ENCODE results near the gene CMYA5. TPM values are rescaled to one million over a fixed set of nuclear protein-coding genes. Genes with fewer than 3 reads are reported as not detected.

CMYA5 gene
- total and polyA plus RNA-seq, 2 of the 4 experiments (the other 2 are of a cell fraction), result 0.39 to 0.90 TPM

GRCh38 chr5:79759848-79760247, 70.2 kb downstream of the CMYA5 start:
- ChIA-PET POLR2A (ENCODE audit: unreplicated experiment) (no interaction called here), CTCF (no interaction called here)
- WGBS, 2 experiments (ENCODE audit: extremely low coverage in 2 of 2, insufficient read length in 1 of 2), result no CpG with 5 or more reads among the region's 1 CpG
- Histone ChIP-seq H3K27me3 (ENCODE audit: control insufficient read depth, insufficient read depth, low read length) (no peaks in the 10 kb centered on the region; the same call in 1 of the 2 replicates), H2BK5ac (ENCODE audit: low read depth, low read length, poor library complexity, severe bottlenecking) (no peak overlapping the region), H3K9me1 (ENCODE audit: insufficient read depth, low read length) (no peaks in the 10 kb centered on the region; the same call in 1 of the 2 replicates), H2AK9ac (replicated peaks; ENCODE audit: low read depth, low read length, poor library complexity) (no peak overlapping the region), H3K36me3 (ENCODE audit: control insufficient read depth, insufficient read depth, low read length) (no peaks in the 10 kb centered on the region), H2AK5ac (ENCODE audit: low read depth, low read length) (no peak overlapping the region), H3K4me3 (ENCODE audit: insufficient read depth, low read depth, low read length) (no peak overlapping the region), H3K79me1 (ENCODE audit: low read depth in 1 of 2, low read length in 2 of 2) (no peaks in the 10 kb centered on the region), H4K5ac (ENCODE audit: low read depth, low read length) (no peak overlapping the region), H3K9ac (ENCODE audit: low read depth, low read length) (no peak overlapping the region), H3K56ac (ENCODE audit: extremely low read depth, insufficient read depth, low read length) (no peak overlapping the region), H4K91ac (ENCODE audit: insufficient read depth, low read depth, low read length) (no peak overlapping the region), H3K4ac (ENCODE audit: low read depth, low read length) (no peak overlapping the region), H3K14ac (replicated peaks; ENCODE audit: low read depth, low read length) (no peak overlapping the region), H2BK15ac (ENCODE audit: low read depth, low read length) (no peak overlapping the region), H4K8ac (ENCODE audit: low read depth in 2 of 2, low read length in 2 of 2) (no peak overlapping the region), H3K23ac (ENCODE audit: low read depth, low read length) (no peak overlapping the region), H2BK20ac (ENCODE audit: low read depth, low read length) (no peak overlapping the region), H3K9me3 (ENCODE audit: control insufficient read depth, insufficient read depth, low read length) (no peaks in the 10 kb centered on the region), H3K4me2 (ENCODE audit: low read depth, low read length) (no peak overlapping the region), H2AFZ (replicated peaks; ENCODE audit: low read length, poor library complexity) (no peak overlapping the region), H2BK120ac (ENCODE audit: low read depth, low read length) (no peak overlapping the region), H3K27ac (ENCODE audit: insufficient read depth, low read length) (no peak overlapping the region), H3K4me1 (ENCODE audit: control insufficient read depth, insufficient read depth, low read length) (no peaks in the 10 kb centered on the region), H4K20me1 (ENCODE audit: insufficient read depth, low read length) (no peaks in the 10 kb centered on the region), H3K18ac (ENCODE audit: low read depth, low read length) (no peak overlapping the region)
- dilution Hi-C loops (cut with HindIII; ENCODE audit: low sequenced_read_pairs, unreplicated experiment), result no loop called here
- no peak for DNase-seq
- no peak for TF ChIP-seq MXI1 (IDR thresholded peaks at IDR 0.05; ENCODE audit: borderline replicate concordance, low read depth, low read length)
- TF ChIP-seq USF2 (IDR thresholded peaks at IDR 0.05; ENCODE audit: low read depth, low read length), result no peak
- TF ChIP-seq SMC3 (IDR thresholded peaks at IDR 0.05; ENCODE audit: low read depth, low read length), result no peak
- no peak for TF ChIP-seq BHLHE40 (IDR thresholded peaks at IDR 0.05; ENCODE audit: low read depth, low read length)
- no peak for TF ChIP-seq RCOR1 (IDR thresholded peaks at IDR 0.05; ENCODE audit: insufficient replicate concordance, low read length)
- TF ChIP-seq MAFK (IDR thresholded peaks at IDR 0.05; ENCODE audit: low read depth, low read length), result no peak
- no peak for TF ChIP-seq MAZ (IDR thresholded peaks at IDR 0.05; ENCODE audit: borderline replicate concordance, low read depth, low read length)
- TF ChIP-seq CHD1 (IDR thresholded peaks at IDR 0.05; ENCODE audit: low read depth, low read length), result no peak
- no peak for TF ChIP-seq RAD21 (IDR thresholded peaks at IDR 0.05; ENCODE audit: low read length)
- no peak for TF ChIP-seq NFE2L2 (IDR thresholded peaks at IDR 0.05; ENCODE audit: low read depth, low read length)
- no peak for TF ChIP-seq CEBPB (IDR thresholded peaks at IDR 0.05; ENCODE audit: low read depth, low read length)
- no peak for TF ChIP-seq FOS (IDR thresholded peaks at IDR 0.05; ENCODE audit: low read depth, low read length)
- no peak for TF ChIP-seq POLR2A (IDR thresholded peaks at IDR 0.05; ENCODE audit: low read depth, low read length)
- TF ChIP-seq RFX5 (IDR thresholded peaks at IDR 0.05; ENCODE audit: low read depth, low read length), result no peak
- TF ChIP-seq CTCF (conservative IDR thresholded peaks at IDR 0.05; ENCODE audit: low read depth, low read length), result no peak
- TF ChIP-seq ELK1 (IDR thresholded peaks at IDR 0.05; ENCODE audit: borderline replicate concordance, low read depth, low read length), result no peak
- intact Hi-C loops (cut with micrococcal nuclease), result no loop called here
- in situ Hi-C loops (cut with MboI; ENCODE audit: low sequenced_read_pairs), result no loop called here
- no TSS peak for BruUV-seq (replicated peaks)
- ATAC-seq (ENCODE audit: low read depth), result no peak
